G401 (cell line): ENCODE measurements around the gene ARHGAP15. TPM values are rescaled to one million over a fixed set of nuclear protein-coding genes. Genes with fewer than 3 reads are reported as not detected.

Source experiments
- DNase-seq: peaks from one replicate; pipeline ENCODE4 v3.0.0-alpha.2; 2015; ENCODE audit warnings: low spot score
- in situ Hi-C: cut with HindIII; loops from 2 replicates; pipeline ENCODE4 v1.10.0; 2016; ENCODE audit warnings: low sequenced_read_pairs, mixed read lengths
- total RNA-seq: library from RNA; depleted of rRNA; stranded (reverse); fragments of >200 nt; shearing (Covaris generic); gene quantifications from 2 replicates; pipeline ENCODE4 v1.2.3, GENCODE V29; 2014

Gene ARHGAP15
- total RNA-seq, 1 experiment from 2014 or later, result not detected

- DNase-seq, result no peak
- in situ Hi-C loops, result no loop called here
Measured at GRCh38 chr2:143572421-143572820, 443.2 kb downstream of the ARHGAP15 start.

DNA sequence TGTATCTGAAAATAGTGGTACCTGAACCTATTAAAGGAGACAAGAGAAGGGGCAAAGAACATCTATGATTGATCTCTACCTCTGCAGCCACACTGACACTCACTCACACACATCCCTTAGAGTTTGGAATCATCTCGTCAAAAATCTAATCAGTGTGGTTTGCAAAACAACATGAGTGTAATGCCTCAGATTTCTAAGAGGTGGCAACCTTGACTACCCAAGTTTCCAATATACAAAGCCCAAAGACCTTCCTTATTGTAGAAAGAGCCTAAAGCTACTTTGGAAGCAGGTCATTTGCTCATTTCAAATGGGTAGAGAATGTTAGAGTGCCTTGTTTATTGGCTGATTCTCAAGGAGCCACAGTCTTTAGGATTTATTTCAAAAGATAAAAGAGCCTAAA is 444.9 kb downstream of the ARHGAP15 start:
- in situ Hi-C loops, result no loop called here
- DNase-seq, result no peak

DNA sequence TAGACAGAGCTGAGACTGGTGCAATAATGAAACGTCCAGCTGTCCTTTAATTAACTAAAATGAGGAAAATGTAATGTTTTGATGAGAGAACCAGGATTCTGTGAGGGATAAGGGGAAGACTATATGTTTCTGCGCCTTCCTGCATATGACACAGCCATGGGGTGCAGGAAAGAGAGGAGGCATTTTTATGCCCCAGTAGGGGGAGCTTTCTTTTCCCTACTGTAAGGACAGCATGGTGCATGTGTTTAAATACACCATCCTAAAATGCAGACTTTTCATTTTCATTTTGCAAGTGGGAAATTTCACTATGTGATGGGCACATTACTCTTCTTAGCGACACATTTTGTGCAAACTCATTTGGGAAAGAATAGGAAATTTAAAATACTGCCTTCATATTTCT is 446.1 kb downstream of the ARHGAP15 start:
- in situ Hi-C loops, result no loop called here
- no peak for DNase-seq

- in situ Hi-C loops, result no loop called here
- no peak for DNase-seq
Measured at GRCh38 chr2:143577489-143577888, 448.3 kb downstream of the ARHGAP15 start.

DNA sequence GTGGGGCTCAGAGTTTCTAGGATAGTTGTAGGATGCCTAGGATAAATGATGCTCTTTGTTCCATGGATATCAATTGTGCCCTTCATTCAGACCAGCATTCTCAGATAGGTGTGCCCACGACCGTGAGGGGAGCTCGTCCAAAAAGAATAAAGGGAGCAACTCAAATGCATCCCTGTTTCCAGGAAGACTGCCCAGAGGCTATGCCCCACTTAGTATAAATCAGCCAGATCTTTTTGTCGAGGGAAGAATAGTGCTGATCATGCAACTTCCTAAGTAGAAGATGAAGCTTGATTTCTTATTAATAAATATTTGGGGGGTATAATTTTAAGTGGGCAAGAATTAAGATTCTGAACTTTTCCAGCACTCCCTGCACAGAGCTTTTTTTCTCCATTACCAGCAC is 450.2 kb downstream of the ARHGAP15 start:
- in situ Hi-C loops, result no loop called here

DNA sequence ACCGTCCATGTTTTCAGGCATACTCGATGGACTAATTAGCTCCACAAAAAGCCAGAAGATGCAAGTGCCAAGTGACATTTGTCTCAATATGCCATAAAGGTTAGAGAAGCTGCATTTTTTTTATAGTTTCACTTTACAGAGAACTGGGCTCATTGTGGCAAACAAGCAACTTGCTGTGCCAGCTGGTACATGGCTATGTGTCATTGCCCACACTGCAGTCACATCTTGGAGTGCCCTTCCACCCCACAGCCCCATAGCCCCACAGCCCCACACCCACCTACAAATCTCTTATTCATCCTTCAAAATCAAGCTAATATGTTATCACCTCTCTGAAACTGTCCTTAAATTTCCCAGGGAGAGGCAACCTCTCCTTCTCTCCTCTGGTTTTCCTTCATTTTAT is 451.9 kb downstream of the ARHGAP15 start:
- in situ Hi-C loops, result no loop called here

More for the DNA sequence above, 450.2 kb downstream of the ARHGAP15 start:
- DNase-seq, result no peak

GRCh38 chr2:143582046-143582747 is 453.0 kb downstream of the ARHGAP15 start:
- in situ Hi-C loops, result no loop called here
- no peak for DNase-seq

More for the DNA sequence above, 451.9 kb downstream of the ARHGAP15 start:
- DNase-seq, result no peak

DNA sequence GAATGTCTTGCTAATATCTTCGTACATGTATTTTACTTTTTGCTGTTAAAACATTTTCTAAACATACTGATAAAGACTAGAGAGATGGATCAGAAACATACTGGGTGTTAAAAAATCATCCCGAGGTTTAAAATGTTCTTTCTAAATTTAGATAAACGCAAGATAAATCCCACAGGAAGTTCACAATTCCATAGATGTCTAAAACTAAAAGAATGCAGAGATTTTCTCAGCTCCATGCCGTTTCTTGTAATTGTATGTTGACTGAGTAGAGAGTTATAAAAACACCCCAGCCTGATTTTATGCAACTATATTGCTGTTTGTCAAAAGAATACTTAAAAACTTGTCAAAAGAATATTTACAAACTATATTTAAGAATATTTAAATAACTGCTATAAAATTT is 455.7 kb downstream of the ARHGAP15 start:
- in situ Hi-C loops, result no loop called here
- DNase-seq, result no peak

DNA sequence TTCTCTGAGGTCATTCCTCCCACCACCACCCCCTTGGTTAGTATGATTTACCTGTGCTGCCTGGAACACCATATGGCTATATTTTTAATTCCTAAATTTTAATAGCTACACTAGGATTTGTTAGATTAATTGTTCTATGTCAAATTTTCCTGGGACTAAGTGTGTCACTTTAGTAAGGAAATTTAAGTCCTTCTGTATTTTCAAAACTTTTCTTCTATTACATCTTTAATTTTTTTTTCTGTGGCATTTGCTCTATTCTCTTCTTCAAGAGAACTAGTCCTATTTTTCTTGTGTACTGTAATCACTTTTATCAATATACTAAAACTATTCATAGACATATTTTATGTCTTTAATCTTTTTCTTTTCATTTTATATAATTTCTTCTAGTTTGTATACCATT is 456.9 kb downstream of the ARHGAP15 start:
- in situ Hi-C loops, result no loop called here
- DNase-seq, result no peak

DNA sequence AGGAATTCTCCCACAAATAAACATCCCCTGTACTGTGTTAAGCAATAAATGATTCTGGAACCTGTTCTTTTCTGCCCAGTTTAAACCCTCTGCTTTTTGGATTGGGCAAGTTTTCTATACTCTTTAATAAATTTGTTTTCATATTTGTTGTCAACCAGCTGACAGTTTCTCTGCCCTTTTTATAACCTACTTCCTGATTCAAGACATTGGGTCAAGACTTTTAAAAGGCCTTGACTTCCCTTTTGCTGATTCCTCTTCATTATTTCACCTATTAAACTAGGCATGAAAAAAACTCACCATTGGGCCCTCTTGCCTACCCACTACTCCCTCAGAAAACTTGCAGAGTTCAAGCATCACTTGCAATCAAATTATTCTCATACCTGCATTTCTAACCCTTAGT is 459.5 kb downstream of the ARHGAP15 start:
- in situ Hi-C loops, result no loop called here
- DNase-seq, result no peak

- DNase-seq, result no peak
- in situ Hi-C loops, result no loop called here
Measured at GRCh38 chr2:143594161-143594560, 464.9 kb downstream of the ARHGAP15 start.

GRCh38 chr2:143594745-143595144 is 465.5 kb downstream of the ARHGAP15 start:
- DNase-seq, result no peak
- in situ Hi-C loops, result no loop called here

DNA sequence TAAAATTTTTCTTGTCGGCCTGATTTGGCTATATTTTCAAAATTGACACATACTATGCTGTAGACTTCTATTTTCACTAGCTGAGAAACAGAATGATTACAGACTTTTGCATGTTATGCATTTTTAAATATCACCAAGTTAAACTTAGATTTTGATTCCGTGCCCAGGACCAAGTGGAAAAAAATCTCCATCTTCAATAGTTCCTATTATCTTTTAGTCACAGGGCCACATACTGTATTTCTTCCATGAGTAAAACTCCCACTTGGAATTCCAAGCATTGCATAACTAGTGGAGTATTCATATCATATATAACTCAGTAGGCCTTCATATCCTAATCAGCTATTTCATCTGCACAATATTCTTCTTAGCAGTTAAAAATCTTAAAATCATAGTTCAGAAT is 470.9 kb downstream of the ARHGAP15 start:
- in situ Hi-C loops, result no loop called here
- no peak for DNase-seq

DNA sequence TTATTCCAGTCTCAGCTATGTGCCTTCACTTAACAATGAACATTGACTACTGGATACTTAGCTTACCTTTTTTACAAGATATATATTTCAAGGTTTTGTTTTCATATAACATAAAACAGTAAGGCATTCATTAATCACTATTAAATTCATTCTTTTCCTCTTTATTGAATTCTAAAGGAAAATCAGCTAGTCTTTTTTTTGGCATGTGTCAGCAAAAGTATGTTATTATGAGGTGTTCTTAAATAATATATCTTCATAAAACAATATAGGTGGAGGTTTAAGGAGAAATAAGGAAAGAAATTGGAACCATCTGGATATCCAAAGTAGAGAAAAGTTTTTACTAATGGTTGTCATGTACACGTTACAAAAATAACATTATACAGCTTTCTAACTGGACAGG is 472.6 kb downstream of the ARHGAP15 start:
- in situ Hi-C loops, result no loop called here

GRCh38 chr2:143603035-143603655 is 473.9 kb downstream of the ARHGAP15 start:
- DNase-seq, result no peak

More for the DNA sequence above, 472.6 kb downstream of the ARHGAP15 start:
- DNase-seq, result no peak

GRCh38 chr2:143603846-143604565 is 474.8 kb downstream of the ARHGAP15 start:
- in situ Hi-C loops, result no loop called here

More at GRCh38 chr2:143603035-143603655, 473.9 kb downstream of the ARHGAP15 start:
- in situ Hi-C loops, result no loop called here

GRCh38 chr2:143604566-143604959 is 475.3 kb downstream of the ARHGAP15 start:
- in situ Hi-C loops, result no loop called here
- DNase-seq, result no peak

More at GRCh38 chr2:143603846-143604565, 474.8 kb downstream of the ARHGAP15 start:
- DNase-seq, result no peak

- no peak for DNase-seq
- in situ Hi-C loops, result no loop called here
Measured at GRCh38 chr2:143607231-143608062, 478.2 kb downstream of the ARHGAP15 start.

- in situ Hi-C loops, result no loop called here
- no peak for DNase-seq
Measured at GRCh38 chr2:143608063-143608423, 478.8 kb downstream of the ARHGAP15 start.
